C4-2B (cell line): ENCODE results near the gene GPS1.

ENCODE experiments used
- H3K27ac ChIP-seq: fragments of 450-650 bp; 2 replicates; pipeline ENCODE4 v1.5.1; 2017
- CTCF ChIP-seq: fragments of 450-650 bp; conservative IDR thresholded peaks from 2 replicates; pipeline ENCODE4 v1.5.1; 2017; ENCODE audit warnings: mild to moderate bottlenecking
- ZFX ChIP-seq: fragments of 450-650 bp; IDR thresholded peaks from 2 replicates; pipeline ENCODE4 v1.6.1; 2017

The GPS1 gene

GRCh38 chr17:82098939-82099763, 47.5 kb downstream of the GPS1 start:
- TF ChIP-seq ZFX (peak; percentile 66), CTCF (no peak)
- peak overlapping the region; percentile 100 for H3K27ac ChIP-seq

DNA sequence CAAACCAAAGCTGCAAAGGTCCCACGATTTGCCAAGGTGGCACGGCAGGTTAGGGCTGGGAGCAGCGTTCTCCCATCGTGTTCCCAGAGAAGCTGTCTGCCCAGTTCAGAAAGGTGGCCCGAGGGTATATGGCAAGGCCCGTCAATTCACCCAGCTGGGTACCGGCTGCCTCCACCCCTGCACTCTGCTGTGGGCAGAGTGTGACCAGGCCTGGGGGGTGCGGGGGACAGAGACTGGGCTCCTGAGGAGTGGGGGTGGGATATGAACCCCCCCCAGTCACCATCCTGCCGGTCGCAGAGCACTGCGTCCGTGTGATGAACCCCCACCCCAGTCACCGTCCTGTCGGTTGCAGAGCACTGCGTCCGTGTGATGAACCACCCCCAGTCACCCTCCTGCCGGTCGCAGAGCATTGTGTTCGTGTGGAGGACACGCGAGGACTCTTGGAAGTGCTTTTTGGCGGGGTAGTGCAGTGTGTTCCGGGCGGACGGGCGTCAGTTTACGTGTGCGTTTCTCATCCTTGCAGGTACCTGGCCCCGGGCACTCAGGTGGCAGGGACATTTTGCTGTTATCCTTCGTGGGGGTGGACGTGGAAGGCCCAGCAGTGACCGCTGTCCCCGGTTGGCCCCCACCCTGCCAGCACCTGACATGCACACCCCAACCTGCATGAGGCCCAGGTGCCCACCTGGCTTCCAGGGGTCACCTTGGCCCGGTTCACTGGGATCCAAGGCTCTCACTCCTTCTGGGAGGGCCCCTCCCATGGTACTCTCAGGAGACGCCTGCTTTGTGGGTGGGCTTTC, 49.0 kb downstream of the GPS1 start:
- no peak for TF ChIP-seq CTCF
- TF ChIP-seq ZFX: no peak; the same call in 1 of the 2 replicates
- H3K27ac ChIP-seq: peak overlapping the region; percentile 100

DNA sequence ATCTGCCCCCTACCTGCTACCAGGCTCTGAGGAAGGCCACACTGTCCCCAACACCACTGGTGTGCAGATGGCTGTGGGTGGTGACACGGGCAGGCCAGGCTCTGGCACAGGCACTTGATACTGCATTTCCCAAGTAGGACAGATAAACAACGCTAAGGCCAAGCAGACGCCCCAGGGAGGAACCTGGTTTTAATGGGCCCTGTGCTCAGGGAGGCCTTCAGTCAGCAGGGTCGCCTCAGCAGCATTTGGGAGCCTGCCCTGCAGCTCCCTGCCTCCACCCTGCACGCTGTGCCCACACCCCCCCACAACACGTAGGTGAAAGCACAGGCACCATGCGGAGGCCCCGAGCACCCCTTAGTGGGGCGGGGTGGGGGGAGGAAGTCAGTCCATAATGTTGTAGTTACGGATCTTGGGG, 49.6 kb downstream of the GPS1 start:
- peak overlapping the region; percentile 100 for H3K27ac ChIP-seq

DNA sequence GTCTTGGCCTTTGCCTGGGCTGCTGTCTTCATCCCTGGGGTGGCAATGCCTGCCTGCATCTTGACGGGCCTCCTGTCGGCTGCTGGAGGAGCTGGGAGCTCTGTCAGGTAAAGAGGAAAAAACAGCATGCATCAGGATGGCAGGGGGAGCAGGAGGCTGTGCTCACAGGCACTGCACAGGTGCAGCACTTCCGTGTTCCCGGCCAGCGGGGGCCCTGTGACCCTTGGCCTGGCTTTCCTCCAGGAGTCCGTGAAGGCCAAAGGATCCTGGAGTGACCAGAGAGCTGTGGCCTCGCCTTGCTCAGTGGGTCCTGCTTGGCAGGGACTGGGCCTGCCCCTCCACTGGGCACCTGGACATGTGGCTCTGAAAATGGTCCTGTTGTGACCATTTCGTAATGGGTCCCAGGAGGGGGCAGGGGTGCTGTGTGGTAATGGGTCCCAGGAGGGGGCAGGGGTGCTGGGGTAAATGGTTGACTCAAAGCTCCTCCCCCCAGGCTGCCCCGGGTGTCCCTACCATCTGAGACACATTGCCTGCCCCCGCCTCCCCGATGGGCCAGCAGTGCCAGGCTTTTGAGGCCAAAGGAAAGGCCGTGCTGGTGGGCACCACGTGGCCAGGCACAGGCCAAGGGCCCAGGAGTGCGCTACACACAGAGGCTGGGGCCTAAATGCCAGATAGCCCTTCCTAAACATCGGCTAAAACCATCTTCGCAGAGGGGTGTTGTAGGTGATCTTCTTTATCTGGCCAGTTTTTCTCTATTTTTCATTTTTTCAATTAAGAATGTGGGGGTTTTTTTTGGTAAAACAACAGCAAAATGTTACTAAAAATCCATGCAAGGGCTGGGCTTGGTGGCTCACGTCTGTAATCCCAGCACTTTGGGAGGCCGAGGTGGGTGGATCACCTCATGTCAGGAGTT, 50.3 kb downstream of the GPS1 start:
- TF ChIP-seq CTCF (no peak), ZFX (no peak)
- H3K27ac ChIP-seq: peak overlapping the region; percentile 100

More for the DNA sequence above, 49.6 kb downstream of the GPS1 start:
- no peak for TF ChIP-seq CTCF
- TF ChIP-seq ZFX: peak; percentile 32

DNA sequence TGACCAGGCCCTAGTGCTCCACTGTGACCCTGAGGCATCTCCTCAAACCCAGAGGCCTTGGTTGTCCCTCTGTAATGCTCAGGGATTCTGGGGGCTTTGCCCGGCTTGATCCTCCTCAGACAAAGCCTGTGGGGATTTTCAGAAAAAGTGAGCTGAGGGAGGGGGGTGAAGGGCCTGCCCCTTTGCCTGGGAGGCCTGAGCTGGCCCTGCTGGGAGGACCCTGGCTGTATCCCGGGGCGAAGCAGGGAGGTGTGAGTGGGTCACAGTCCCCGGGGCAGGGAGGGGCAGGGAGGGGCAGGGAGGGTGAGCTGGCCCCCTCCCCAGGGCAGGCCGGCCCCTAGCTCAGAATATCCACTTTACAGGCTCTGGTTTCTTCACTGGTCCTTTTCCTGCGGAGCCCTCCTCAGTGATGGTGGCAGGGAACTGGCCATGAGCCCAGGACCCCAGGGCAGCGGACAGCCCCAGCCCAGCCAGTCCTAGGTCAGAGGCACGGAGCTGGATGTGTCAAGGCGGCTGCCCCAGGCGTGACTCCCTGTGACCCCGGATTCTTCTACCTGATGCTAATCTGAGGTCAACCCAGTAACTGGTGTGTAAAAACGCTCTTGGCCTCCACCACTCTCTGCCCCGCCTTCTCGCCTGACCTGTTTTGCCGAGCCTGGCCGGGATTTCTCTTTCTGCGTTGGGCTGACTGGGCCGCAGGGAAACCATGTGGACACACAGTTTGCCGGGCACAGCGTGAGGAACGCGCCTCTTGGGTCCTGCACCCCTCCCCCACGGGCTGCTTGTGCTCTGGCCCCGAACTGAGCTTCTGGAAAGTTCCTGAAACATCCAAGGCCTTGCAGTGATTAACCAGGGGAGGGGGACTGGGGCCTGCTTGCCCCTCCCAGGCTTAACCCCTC, 52.1 kb downstream of the GPS1 start:
- H3K27ac ChIP-seq: peak overlapping the region; percentile 100

More for the DNA sequence above, 52.1 kb downstream of the GPS1 start:
- TF ChIP-seq CTCF (no peak), ZFX (no peak)
